Activated CD4-positive, alpha-beta memory T cell treated with anti-CD3 and anti-CD28 coated beads for 36 hours (primary cell): Measurements from ENCODE around the gene KY. TPM values are rescaled to one million over a fixed set of nuclear protein-coding genes. Genes with fewer than 3 reads are reported as not detected.

Experiments used
- CTCF ChIA-PET: fragments of 350-600 bp; sonication (Branson Sonifier 250); formaldehyde crosslinking; loops from one replicate; lab custom pipeline; 2021; ENCODE audit warnings: antibody characterized with exemption, inconsistent platforms; lab: Charles Lee
- POLR2A ChIA-PET: fragments of 350-600 bp; sonication (Branson Sonifier 250); formaldehyde crosslinking; loops from one replicate; lab custom pipeline; 2021; ENCODE audit warnings: antibody characterized with exemption; lab: Charles Lee
- DNase-seq: peaks from one replicate; pipeline ENCODE4 v3.0.0-alpha.2; 2020
- H3K27ac Mint-ChIP-seq: one replicate; pipeline ENCODE4 v1.8.0; 2021; ENCODE audit warnings: mixed read lengths
- H3K27me3 Mint-ChIP-seq: one replicate; pipeline ENCODE4 v1.8.0; 2021; ENCODE audit warnings: mixed read lengths
- H3K36me3 Mint-ChIP-seq: one replicate; pipeline ENCODE4 v1.8.0; 2021; ENCODE audit warnings: mixed read lengths
- H3K4me1 Mint-ChIP-seq: one replicate; pipeline ENCODE4 v1.8.0; 2021; ENCODE audit warnings: low read depth, mixed read lengths
- H3K4me3 Mint-ChIP-seq: one replicate; pipeline ENCODE4 v1.8.0; 2021; ENCODE audit warnings: mild to moderate bottlenecking, mixed read lengths
- H3K9me3 Mint-ChIP-seq: one replicate; pipeline ENCODE4 v1.8.0; 2021; ENCODE audit warnings: mixed read lengths
- intact Hi-C: fragments of 100-400 bp; cut with micrococcal nuclease; formaldehyde crosslinking; loops from one replicate; pipeline ENCODE4 v1.15.1; 2023
- total RNA-seq, 2 experiments: library from RNA; stranded (reverse); gene quantifications; one replicate each; pipeline ENCODE4 v1.2.3, GENCODE V29; 2021

KY gene
- total RNA-seq, 2 experiments from 2014 or later = not detected

- Mint-ChIP-seq H3K9me3 (no peaks in the 10 kb centered on the region), H3K27me3 (no peaks in the 10 kb centered on the region), H3K4me3 (no peak overlapping the region), H3K4me1 (no peaks in the 10 kb centered on the region), H3K36me3 (no peaks in the 10 kb centered on the region), H3K27ac (no peak overlapping the region)
- ChIA-PET POLR2A (no interaction called here), CTCF (no interaction called here)
- intact Hi-C loops = no loop called here
- no peak for DNase-seq
Observed at GRCh38 chr3:134638385-134639030, 12.3 kb downstream of the KY start.

- Mint-ChIP-seq H3K36me3 (no peaks in the 10 kb centered on the region), H3K27ac (no peak overlapping the region), H3K9me3 (peaks cover 7% of the 10 kb centered on the region), H3K27me3 (peaks cover 5% of the 10 kb centered on the region), H3K4me3 (no peak overlapping the region), H3K4me1 (no peaks in the 10 kb centered on the region)
- POLR2A ChIA-PET = no interaction called here
- DNase-seq = no peak
- intact Hi-C loops = no loop called here
- CTCF ChIA-PET = no interaction called here
Observed at GRCh38 chr3:134636406-134636805, 14.4 kb downstream of the KY start.

- peaks cover 7% of the 10 kb centered on the region for H3K36me3 Mint-ChIP-seq
- intact Hi-C loops = no loop called here
- no peaks in the 10 kb centered on the region for H3K4me1 Mint-ChIP-seq
- no peak overlapping the region for H3K27ac Mint-ChIP-seq
- H3K9me3 Mint-ChIP-seq = peaks cover 24% of the 10 kb centered on the region
- H3K4me3 Mint-ChIP-seq = no peak overlapping the region
- DNase-seq = no peak
- peaks cover 5% of the 10 kb centered on the region for H3K27me3 Mint-ChIP-seq
- ChIA-PET POLR2A (no interaction called here), CTCF (no interaction called here)
Observed at GRCh38 chr3:134630506-134630905, 20.3 kb downstream of the KY start.

- DNase-seq = no peak
- CTCF ChIA-PET = no interaction called here
- H3K36me3 Mint-ChIP-seq = peaks cover 7% of the 10 kb centered on the region
- no peaks in the 10 kb centered on the region for H3K4me1 Mint-ChIP-seq
- H3K4me3 Mint-ChIP-seq = no peak overlapping the region
- POLR2A ChIA-PET = no interaction called here
- H3K9me3 Mint-ChIP-seq = peaks cover 24% of the 10 kb centered on the region
- H3K27ac Mint-ChIP-seq = no peak overlapping the region
- H3K27me3 Mint-ChIP-seq = peaks cover 5% of the 10 kb centered on the region
- intact Hi-C loops = no loop called here
Observed at GRCh38 chr3:134628884-134629283, 21.9 kb downstream of the KY start.

GRCh38 chr3:134627831-134628230 lies 23.0 kb downstream of the KY start:
- POLR2A ChIA-PET = no interaction called here
- Mint-ChIP-seq H3K4me1 (no peaks in the 10 kb centered on the region), H3K27ac (no peak overlapping the region), H3K27me3 (peaks cover 2% of the 10 kb centered on the region), H3K9me3 (peaks cover 24% of the 10 kb centered on the region), H3K36me3 (peaks cover 7% of the 10 kb centered on the region), H3K4me3 (no peak overlapping the region)
- no peak for DNase-seq
- CTCF ChIA-PET = no interaction called here
- intact Hi-C loops = no loop called here

GRCh38 chr3:134625885-134626741 lies 24.7 kb downstream of the KY start:
- Mint-ChIP-seq H3K36me3 (peaks cover 6% of the 10 kb centered on the region), H3K27me3 (no peaks in the 10 kb centered on the region), H3K4me1 (no peaks in the 10 kb centered on the region), H3K4me3 (no peak overlapping the region), H3K9me3 (peaks cover 16% of the 10 kb centered on the region), H3K27ac (no peak overlapping the region)
- POLR2A ChIA-PET = no interaction called here
- intact Hi-C loops = no loop called here
- DNase-seq = no peak
- CTCF ChIA-PET = no interaction called here

- H3K36me3 Mint-ChIP-seq = peaks cover under 1% of the 10 kb centered on the region
- H3K4me3 Mint-ChIP-seq = no peak overlapping the region
- H3K9me3 Mint-ChIP-seq = peaks cover 9% of the 10 kb centered on the region
- intact Hi-C loops = no loop called here
- no peak overlapping the region for H3K27ac Mint-ChIP-seq
- ChIA-PET POLR2A (no interaction called here), CTCF (no interaction called here)
- H3K27me3 Mint-ChIP-seq = no peaks in the 10 kb centered on the region
- DNase-seq = no peak
- no peaks in the 10 kb centered on the region for H3K4me1 Mint-ChIP-seq
Observed at GRCh38 chr3:134625462-134625861, 25.4 kb downstream of the KY start.

- no peak overlapping the region for H3K27ac Mint-ChIP-seq
- ChIA-PET POLR2A (no interaction called here), CTCF (no interaction called here)
- H3K27me3 Mint-ChIP-seq = no peaks in the 10 kb centered on the region
- H3K36me3 Mint-ChIP-seq = no peaks in the 10 kb centered on the region
- H3K4me3 Mint-ChIP-seq = no peak overlapping the region
- intact Hi-C loops = no loop called here
- peaks cover 2% of the 10 kb centered on the region for H3K9me3 Mint-ChIP-seq
- DNase-seq = no peak
- no peaks in the 10 kb centered on the region for H3K4me1 Mint-ChIP-seq
Observed at GRCh38 chr3:134624537-134625287, 26.1 kb downstream of the KY start.

GRCh38 chr3:134623615-134624245 lies 27.1 kb downstream of the KY start:
- Mint-ChIP-seq H3K9me3 (no peaks in the 10 kb centered on the region), H3K4me3 (no peak overlapping the region), H3K36me3 (no peaks in the 10 kb centered on the region), H3K27me3 (no peaks in the 10 kb centered on the region), H3K27ac (no peak overlapping the region), H3K4me1 (no peaks in the 10 kb centered on the region)
- ChIA-PET CTCF (no interaction called here), POLR2A (no interaction called here)
- intact Hi-C loops = no loop called here
- DNase-seq = no peak

GRCh38 chr3:134622806-134623365 lies 27.9 kb downstream of the KY start:
- Mint-ChIP-seq H3K9me3 (no peaks in the 10 kb centered on the region), H3K27ac (no peak overlapping the region), H3K36me3 (no peaks in the 10 kb centered on the region), H3K4me1 (no peaks in the 10 kb centered on the region), H3K4me3 (no peak overlapping the region), H3K27me3 (no peaks in the 10 kb centered on the region)
- ChIA-PET POLR2A (no interaction called here), CTCF (no interaction called here)
- no peak for DNase-seq
- intact Hi-C loops = no loop called here

GRCh38 chr3:134621854-134622253 lies 29.0 kb downstream of the KY start:
- Mint-ChIP-seq H3K4me3 (no peak overlapping the region), H3K36me3 (no peaks in the 10 kb centered on the region), H3K27ac (no peak overlapping the region), H3K27me3 (no peaks in the 10 kb centered on the region), H3K9me3 (no peaks in the 10 kb centered on the region), H3K4me1 (no peaks in the 10 kb centered on the region)
- POLR2A ChIA-PET = no interaction called here
- DNase-seq = no peak
- CTCF ChIA-PET = no interaction called here
- intact Hi-C loops = no loop called here
